Memory B cell (primary cell): ENCODE results near the gene TEKTIP1.
"Not testable (repeated sequence)": the region's sequence is repeated elsewhere in the genome, so short reads cannot be mapped to it uniquely, and the experiment has no call there.

Experiments
- ATAC-seq: fragments of 150-1000 bp; cut with Tn5 transposase; 2 replicates; pipeline ENCODE4 v1.10.0; 2021; ENCODE audit warnings: low read depth, mild to moderate bottlenecking, moderate library complexity
- DNase-seq, 2 donors: peaks; one replicate each; pipeline ENCODE4 v3.0.0; 2022; ENCODE audit warnings: low spot score in 2 of 2
- H3K27ac Mint-ChIP-seq: one replicate; pipeline ENCODE4 v1.8.0; 2022; ENCODE audit warnings: mild to moderate bottlenecking, moderate library complexity, mixed read lengths
- H3K27me3 Mint-ChIP-seq: one replicate; pipeline ENCODE4 v1.8.0; 2022; ENCODE audit warnings: mixed read lengths
- H3K36me3 Mint-ChIP-seq: one replicate; pipeline ENCODE4 v1.8.0; 2022; ENCODE audit warnings: mild to moderate bottlenecking, mixed read lengths
- H3K4me1 Mint-ChIP-seq: one replicate; pipeline ENCODE4 v1.8.0; 2022; ENCODE audit warnings: mixed read lengths
- H3K4me3 Mint-ChIP-seq: one replicate; pipeline ENCODE4 v1.8.0; 2022; ENCODE audit warnings: mild to moderate bottlenecking, moderate library complexity, mixed read lengths
- H3K9me3 Mint-ChIP-seq: one replicate; pipeline ENCODE4 v1.8.0; 2022; ENCODE audit warnings: mixed read lengths

The TEKTIP1 gene

DNA sequence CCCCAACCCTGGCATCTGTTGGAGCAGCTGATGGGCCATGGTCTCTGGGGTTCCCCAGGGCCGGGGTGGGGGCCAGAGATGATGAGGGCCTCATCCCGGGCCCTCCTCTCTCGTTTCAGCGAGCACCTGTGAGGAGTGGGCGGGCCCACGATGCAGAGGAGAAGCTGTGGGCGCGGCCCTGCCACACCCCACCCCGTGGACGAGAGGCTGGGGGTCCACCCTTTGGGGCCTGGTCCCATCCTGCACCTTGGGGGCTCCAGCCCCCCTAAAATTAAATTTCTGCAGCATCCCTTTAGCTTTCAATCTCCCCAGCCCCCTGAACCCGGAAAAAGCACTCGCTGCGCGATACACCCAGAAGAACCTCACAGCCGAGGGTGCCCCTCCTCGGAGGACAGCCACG is 39.4 kb downstream of the TEKTIP1 start:
- H3K4me1 Mint-ChIP-seq: peaks cover 2% of the 10 kb centered on the region
- ATAC-seq (no peak), DNase-seq (no peak)
- no peak overlapping the region for H3K4me3 Mint-ChIP-seq
- no peak overlapping the region for H3K27ac Mint-ChIP-seq
- peaks cover 8% of the 10 kb centered on the region for H3K36me3 Mint-ChIP-seq
- peaks cover 1% of the 10 kb centered on the region for H3K27me3 Mint-ChIP-seq
- H3K9me3 Mint-ChIP-seq: no peaks in the 10 kb centered on the region

DNA sequence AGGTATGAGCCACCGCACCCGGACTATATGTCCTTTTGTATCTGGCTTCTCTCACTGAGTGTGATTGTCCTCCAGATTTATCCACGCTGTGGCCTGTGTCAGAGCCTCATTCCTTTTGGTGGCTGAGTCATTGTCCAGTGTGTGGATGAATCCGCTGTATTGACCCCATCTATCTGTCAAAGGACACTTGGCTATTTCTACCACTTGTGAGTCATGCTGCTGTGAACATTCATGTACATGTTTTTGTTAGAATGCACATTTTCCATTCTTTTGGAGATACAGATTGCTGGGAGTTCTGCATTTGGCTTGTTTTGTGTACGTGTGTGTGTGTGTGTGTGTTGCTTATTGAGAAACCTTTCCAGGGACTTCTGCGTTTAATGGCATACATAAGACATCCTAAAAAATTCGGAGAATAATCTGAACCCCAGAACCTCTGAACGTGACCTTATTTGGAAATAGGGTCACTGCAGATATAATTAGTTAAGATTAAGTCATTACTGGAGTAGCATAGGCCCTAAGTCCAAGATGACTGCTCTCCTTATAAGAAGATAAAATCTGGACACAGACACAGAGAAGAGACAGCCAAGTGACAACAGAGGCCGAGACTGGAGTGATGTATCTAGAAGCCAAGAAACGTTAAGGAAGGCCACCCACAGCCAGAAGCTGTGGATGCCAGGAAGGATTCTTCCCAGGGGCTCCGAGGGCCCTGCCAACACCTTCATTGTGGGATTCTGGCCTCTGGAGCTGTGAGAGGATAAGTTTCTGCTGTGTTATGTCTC is 41.4 kb downstream of the TEKTIP1 start:
- H3K4me3 Mint-ChIP-seq: no peak overlapping the region
- H3K9me3 Mint-ChIP-seq: no peaks in the 10 kb centered on the region
- ATAC-seq: no peak
- no peaks in the 10 kb centered on the region for H3K4me1 Mint-ChIP-seq
- DNase-seq: no peak
- peaks cover 1% of the 10 kb centered on the region for H3K27me3 Mint-ChIP-seq
- H3K27ac Mint-ChIP-seq: no peak overlapping the region
- peaks cover 3% of the 10 kb centered on the region for H3K36me3 Mint-ChIP-seq

DNA sequence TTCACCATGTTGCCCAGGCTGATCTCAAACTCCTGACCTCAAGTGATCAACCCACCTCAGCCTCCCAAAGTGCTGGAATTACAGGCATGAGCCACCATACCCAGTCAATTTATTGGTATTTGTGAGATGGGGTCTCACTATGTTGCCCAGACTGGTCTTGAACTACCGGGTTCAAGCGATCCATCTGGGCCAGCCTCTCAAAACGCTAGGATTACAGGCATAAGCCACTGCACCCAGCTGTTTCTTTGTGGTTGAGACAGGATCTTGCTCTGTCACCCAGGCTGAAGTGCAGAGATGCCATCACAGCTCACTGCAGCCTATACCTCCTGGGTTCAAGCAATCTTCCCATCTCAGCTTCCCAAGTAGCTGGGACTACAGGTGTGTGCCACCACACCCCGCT is 42.8 kb downstream of the TEKTIP1 start:
- not testable (repeated sequence) for H3K27me3 Mint-ChIP-seq, H3K9me3 Mint-ChIP-seq, ATAC-seq, H3K27ac Mint-ChIP-seq, H3K4me3 Mint-ChIP-seq, H3K4me1 Mint-ChIP-seq, DNase-seq, H3K36me3 Mint-ChIP-seq

DNA sequence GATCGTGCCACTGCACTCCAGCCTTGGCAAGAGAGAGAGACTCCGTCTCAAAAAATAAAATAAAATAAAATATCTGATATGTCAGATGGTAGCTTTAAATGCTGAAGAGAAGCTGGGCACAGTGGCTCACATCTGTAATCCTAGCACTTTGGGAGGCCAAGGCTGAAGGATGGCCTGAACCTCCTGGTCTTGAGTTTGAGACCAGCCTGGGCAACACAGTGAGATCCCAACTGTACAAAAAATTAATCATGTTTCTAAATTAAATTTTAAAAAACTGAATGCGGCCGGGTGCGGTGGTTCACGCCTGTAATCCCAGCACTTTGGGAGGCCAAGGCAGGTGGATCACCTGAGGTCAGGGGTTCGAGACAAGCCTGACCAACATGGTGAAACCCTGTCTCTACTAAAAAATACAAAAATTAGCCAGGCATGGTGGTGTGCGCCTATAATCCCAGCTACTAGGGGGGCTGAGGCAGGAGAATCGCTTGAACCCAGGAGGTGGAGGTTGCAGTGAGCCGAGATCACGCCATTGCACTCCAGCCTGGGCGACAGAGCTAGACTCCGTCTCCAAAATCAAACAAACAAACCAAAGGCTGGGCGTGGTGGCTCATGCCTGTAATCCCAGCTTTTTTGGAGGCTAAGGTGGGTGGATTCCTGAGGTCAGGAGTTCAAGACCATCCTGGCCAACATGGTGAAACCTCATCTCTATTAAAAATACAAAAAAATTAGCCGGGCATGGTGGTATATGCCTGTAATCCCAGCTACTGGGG is 45.2 kb downstream of the TEKTIP1 start:
- H3K4me1 Mint-ChIP-seq, H3K27me3 Mint-ChIP-seq, H3K9me3 Mint-ChIP-seq, H3K4me3 Mint-ChIP-seq, H3K36me3 Mint-ChIP-seq, H3K27ac Mint-ChIP-seq, ATAC-seq, DNase-seq: not testable (repeated sequence)

DNA sequence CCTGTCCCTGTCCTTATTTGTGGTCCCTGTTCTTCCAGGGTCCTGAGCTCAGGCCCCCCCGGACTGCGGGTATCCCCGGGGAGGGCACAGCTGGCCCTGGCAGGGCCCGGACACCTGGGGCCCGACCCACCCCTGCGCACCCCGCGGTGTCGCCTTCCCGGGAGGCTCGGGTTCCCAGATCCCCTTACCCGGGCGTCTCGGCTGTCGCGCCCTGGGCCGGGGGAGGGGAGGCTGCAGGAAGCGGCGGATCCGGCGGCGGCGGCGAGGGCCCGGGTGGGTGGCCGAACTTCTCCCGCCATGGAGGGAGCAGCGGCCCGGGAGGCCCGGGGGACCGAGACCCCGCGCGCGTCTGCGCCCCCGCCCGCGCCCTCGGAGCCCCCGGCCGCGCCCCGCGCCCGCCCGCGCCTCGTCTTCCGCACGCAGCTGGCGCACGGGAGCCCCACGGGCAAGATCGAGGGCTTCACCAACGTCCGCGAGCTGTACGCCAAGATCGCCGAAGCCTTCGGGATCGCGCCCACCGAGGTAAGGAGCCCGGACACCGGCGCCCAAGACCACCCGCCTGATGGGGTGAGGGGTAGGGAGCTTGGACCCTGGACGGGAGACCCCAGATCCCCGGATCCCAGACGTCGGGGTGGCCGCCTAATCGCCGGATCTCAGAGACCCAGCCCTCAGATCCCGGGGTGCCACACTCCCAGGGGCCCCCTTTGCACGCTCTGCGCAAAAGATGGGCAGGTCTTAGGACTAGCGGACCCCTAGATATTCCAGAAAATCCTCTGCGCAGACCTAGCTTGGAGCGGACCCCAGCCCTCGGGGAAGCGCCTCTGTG is 46.5 kb downstream of the TEKTIP1 start, which contains the start of gene GIPC3:
TSS of gene GIPC3 (plus strand) at position 178 of the 826 bp plus-strand sequence. CDS start at position 298, 120 bp downstream.
- no peaks in the 10 kb centered on the region for H3K36me3 Mint-ChIP-seq
- H3K4me1 Mint-ChIP-seq: no peaks in the 10 kb centered on the region
- DNase-seq: no peak
- peaks cover 3% of the 10 kb centered on the region for H3K27me3 Mint-ChIP-seq
- no peak within 1 kb of the TSS for H3K27ac Mint-ChIP-seq
- H3K9me3 Mint-ChIP-seq: no peaks in the 10 kb centered on the region
- ATAC-seq: no peak
- no peak within 1 kb of the TSS for H3K4me3 Mint-ChIP-seq

DNA sequence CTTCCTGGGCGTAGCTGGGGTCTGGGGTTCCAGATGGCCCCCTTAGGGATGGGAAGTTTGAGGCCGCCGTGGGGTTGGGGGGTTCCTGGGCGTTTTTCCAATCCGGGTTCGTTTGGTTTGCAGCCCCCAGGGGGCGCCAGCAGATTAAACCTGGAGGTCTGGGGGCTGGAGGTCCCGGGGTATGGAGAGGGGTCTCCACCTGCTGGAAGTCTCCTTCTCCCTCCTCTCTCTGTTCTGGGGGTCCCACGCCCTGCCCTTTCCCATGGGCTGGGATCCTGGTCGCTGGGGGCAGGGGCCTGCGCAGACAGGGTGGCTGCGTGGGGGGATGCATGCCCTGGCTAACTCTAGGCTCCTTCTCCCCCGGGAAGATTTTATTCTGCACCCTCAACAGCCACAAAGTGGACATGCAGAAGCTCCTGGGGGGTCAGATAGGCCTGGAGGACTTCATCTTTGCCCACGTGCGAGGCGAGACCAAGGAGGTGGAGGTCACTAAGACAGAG is 47.2 kb downstream of the TEKTIP1 start:
- peak; percentile 27 for ATAC-seq

DNA sequence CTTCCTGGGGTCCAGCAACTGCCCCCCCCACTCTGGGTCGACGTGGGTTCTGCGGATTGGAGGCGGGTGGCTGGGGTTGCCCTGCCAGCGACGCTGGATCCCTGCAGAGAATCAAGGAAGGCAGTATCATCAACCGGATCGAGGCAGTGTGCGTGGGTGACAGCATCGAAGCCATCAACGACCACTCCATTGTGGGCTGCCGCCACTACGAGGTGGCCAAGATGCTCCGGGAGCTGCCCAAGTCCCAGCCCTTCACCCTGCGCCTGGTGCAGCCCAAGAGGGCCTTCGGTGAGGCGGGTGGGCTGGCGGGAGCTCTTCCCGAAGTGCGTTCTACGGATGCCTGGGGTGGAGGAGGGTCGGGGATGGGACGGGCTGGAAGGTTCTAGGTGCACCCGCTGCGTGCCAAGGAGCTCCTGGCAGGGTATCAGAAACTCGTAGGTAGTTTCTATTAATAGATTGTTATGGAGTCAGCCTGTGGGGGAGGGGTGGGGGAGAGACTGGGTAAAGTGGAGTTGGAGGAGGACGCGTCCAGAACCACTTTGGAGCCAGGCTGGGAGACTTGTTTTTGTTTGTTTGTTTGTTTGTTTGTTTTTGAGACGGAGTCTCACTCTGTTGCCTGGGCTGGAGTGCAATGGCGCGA is 47.9 kb downstream of the TEKTIP1 start:
- no peak for DNase-seq
- Mint-ChIP-seq H3K27ac (no peak overlapping the region), H3K36me3 (no peaks in the 10 kb centered on the region), H3K4me3 (no peak overlapping the region), H3K9me3 (no peaks in the 10 kb centered on the region), H3K27me3 (peaks cover 3% of the 10 kb centered on the region), H3K4me1 (no peaks in the 10 kb centered on the region)
- ATAC-seq: no peak

More for the DNA sequence above, 47.2 kb downstream of the TEKTIP1 start:
- H3K27ac Mint-ChIP-seq: no peak overlapping the region
- no peaks in the 10 kb centered on the region for H3K4me1 Mint-ChIP-seq
- H3K9me3 Mint-ChIP-seq: no peaks in the 10 kb centered on the region
- peak in 1 of 2 donors; percentile 42 for DNase-seq
- H3K4me3 Mint-ChIP-seq: no peak overlapping the region
- H3K36me3 Mint-ChIP-seq: no peaks in the 10 kb centered on the region
- peaks cover 3% of the 10 kb centered on the region for H3K27me3 Mint-ChIP-seq

DNA sequence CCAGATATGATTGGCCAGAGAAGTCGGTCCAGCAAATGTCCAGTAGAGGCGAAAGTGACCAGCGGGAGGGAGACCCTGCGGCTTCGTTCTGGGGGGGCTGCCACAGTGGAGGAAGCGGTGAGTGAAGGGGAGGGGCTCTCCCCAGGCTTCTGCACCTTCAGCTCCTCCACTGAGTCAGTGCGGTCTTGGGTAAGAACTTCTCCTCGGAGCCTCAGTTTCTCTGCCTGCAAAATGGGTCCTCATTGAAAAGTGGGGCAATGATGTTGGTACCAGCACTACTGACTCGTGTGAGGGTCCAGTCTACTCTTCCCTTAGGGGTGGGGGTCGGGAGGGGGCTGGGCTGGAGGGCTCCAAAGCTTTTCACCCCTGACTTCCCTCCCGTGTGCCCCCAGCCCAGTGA is 50.5 kb downstream of the TEKTIP1 start:
- H3K9me3 Mint-ChIP-seq: no peaks in the 10 kb centered on the region
- H3K27me3 Mint-ChIP-seq: peaks cover 3% of the 10 kb centered on the region
- H3K4me1 Mint-ChIP-seq: no peaks in the 10 kb centered on the region
- H3K4me3 Mint-ChIP-seq: no peak overlapping the region
- H3K27ac Mint-ChIP-seq: no peak overlapping the region
- H3K36me3 Mint-ChIP-seq: no peaks in the 10 kb centered on the region
- DNase-seq (no peak), ATAC-seq (no peak)

DNA sequence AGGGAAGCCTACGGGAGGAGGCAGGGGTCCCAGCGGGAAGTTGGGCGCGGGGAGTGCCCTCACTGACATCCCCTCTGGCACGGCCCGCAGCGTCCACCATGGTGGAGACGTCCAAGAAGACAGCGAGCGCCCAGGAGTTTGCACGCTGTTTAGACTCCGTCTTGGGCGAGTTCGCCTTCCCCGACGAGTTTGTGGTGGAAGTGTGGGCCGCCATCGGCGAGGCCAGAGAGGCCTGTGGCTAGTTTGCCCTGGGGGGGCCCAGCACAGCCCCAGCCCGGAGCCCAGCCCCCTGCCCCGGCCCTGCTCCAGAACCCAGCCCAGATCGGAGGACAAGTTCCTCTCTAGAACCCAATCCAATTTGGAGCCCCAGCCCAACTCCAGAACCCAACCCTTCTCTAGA is 51.0 kb downstream of the TEKTIP1 start:
- Mint-ChIP-seq H3K9me3 (no peaks in the 10 kb centered on the region), H3K27me3 (peaks cover 3% of the 10 kb centered on the region), H3K36me3 (no peaks in the 10 kb centered on the region), H3K27ac (no peak overlapping the region), H3K4me1 (no peaks in the 10 kb centered on the region), H3K4me3 (no peak overlapping the region)
- DNase-seq (no peak), ATAC-seq (no peak)

DNA sequence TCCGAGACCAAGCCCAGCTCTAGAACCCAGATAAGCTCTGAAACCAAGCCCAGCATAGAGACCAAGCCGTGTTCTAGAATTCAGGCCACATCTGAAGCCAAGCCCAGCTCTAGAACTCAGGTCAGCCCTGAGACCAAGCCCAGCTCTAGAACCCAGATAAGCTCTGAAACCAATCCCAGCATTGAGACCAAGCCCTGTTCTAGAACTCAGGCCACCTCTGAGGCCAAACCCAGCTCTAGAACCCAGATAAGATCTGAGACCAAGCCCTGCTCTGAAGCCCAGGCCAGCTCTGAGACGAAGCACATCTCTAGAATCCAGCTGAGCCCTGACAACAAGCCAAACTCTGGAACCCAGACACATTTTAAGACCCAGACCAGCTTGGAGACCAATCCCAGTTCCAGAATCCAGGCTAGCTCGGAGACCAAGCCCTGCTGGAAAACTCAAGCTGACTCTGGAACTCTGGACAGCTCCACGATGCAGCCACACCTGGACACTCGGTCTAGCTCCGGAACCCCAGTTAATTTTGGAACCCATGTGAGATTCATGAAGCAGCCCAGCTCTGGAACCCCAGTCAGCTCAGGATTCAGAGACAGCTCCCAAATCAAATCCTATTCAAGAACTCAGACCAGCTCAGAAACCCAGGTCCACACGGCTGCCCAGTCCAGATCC is 52.2 kb downstream of the TEKTIP1 start:
- Mint-ChIP-seq H3K4me1 (no peaks in the 10 kb centered on the region), H3K9me3 (no peaks in the 10 kb centered on the region), H3K36me3 (no peaks in the 10 kb centered on the region), H3K27ac (no peak overlapping the region), H3K4me3 (no peak overlapping the region), H3K27me3 (peaks cover 3% of the 10 kb centered on the region)
- no peak for ATAC-seq
- no peak for DNase-seq

DNA sequence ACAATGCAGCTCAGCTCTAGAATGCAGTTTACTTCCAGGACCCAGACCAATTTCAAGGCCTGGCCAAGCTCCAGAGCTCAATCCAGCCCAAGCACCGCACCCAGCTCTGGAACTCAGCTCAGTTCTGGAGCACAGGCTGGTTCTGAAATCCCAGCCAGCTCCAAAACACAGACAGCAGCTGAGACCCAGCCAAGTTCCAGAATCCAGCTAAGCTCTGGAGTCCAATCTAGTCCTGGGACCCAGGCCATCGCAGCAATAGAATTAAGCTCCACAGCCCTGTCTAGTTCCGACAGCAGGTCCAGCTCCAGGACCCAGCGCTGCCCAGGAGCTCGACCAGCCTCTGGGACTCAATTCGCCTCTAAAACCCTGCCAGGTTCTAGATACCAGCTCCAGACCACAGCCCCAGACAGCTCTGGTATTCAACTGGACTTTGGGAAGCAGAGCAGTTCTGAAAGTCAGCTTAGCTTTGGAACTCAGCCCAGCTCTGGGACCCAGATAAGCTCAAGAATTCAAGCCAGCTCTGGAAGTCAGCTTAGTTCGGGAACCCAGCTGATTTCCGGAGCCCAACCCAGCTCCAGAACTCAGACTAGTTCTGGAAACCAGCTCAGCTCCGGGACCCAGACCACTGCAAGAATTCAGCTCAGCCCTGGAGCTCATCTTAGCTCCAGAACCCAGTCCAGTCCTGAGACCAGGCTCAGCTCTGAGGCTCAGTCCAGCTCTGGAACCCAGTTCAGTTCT is 53.1 kb downstream of the TEKTIP1 start:
- Mint-ChIP-seq H3K27ac (no peak overlapping the region), H3K4me3 (no peak overlapping the region), H3K9me3 (no peaks in the 10 kb centered on the region), H3K27me3 (peaks cover 3% of the 10 kb centered on the region), H3K36me3 (no peaks in the 10 kb centered on the region), H3K4me1 (no peaks in the 10 kb centered on the region)
- DNase-seq (no peak), ATAC-seq (no peak)

DNA sequence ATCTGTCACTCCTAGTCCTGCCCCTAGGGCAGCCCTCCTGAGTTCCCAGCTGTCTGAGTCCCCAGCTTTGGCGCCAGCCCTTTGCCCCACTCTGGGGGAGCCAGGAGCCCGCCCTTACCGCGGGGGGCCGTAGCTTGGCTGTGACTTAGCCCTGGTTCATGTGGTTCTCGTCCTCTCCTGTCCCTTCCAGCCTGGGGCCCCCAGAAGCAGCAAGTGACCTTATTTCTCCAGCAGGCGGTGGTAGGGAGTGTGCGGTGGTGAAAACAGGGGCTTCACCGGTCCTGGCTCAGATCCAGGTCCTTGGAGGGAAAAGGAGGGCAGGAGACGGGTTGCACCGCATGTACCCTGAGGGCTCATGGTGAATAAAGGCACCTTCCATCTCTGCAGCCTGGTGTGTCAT is 54.2 kb downstream of the TEKTIP1 start:
- Mint-ChIP-seq H3K4me3 (no peak overlapping the region), H3K36me3 (no peaks in the 10 kb centered on the region), H3K4me1 (no peaks in the 10 kb centered on the region), H3K9me3 (no peaks in the 10 kb centered on the region), H3K27ac (no peak overlapping the region), H3K27me3 (peaks cover 6% of the 10 kb centered on the region)
- DNase-seq (no peak), ATAC-seq (no peak)
